CD14-positive monocyte (primary cell): Measurements from ENCODE around the gene ERMARD. TPM values are rescaled to one million over a fixed set of nuclear protein-coding genes. Genes with fewer than 3 reads are reported as not detected.

ENCODE experiments used
- DNase-seq, 3 donors: peaks; one replicate each; pipeline ENCODE4 v3.0.0-alpha.2; 2011 to 2022
- H2AFZ ChIP-seq: 2 replicates; pipeline ENCODE4 v1.6.0; 2012; ENCODE audit warnings: mild to moderate bottlenecking, low read depth, low read length, inconsistent platforms; ENCODE audit not compliant: insufficient read depth, poor library complexity, severe bottlenecking
- H3K27ac ChIP-seq, 2 donors: 1 replicate in 1 of 2; 2 replicates in 1 of 2; pipeline ENCODE4 v1.5.1; 2012 to 2013; ENCODE audit warnings: low read length in 2 of 2, control low read depth in 1 of 2, inconsistent platforms in 1 of 2, low read depth in 1 of 2, mild to moderate bottlenecking in 1 of 2
- H3K27me3 ChIP-seq, 2 donors: one replicate each; pipeline versions ENCODE4 v1.6.0 to v1.6.1; 2011 to 2013; ENCODE audit warnings: low read length in 2 of 2; ENCODE audit not compliant: control insufficient read depth in 2 of 2, insufficient read depth in 2 of 2
- H3K36me3 ChIP-seq, 2 donors: replicated peaks in 1 of 2; 1 replicate in 1 of 2; 2 replicates in 1 of 2; pipeline versions ENCODE4 v1.5.1 to v1.6.1; 2012 to 2013; ENCODE audit warnings: low read length in 2 of 2, control low read depth in 1 of 2, inconsistent platforms in 1 of 2, mild to moderate bottlenecking in 1 of 2; ENCODE audit not compliant: insufficient read depth in 2 of 2, control insufficient read depth in 1 of 2
- H3K4me1 ChIP-seq, 2 donors: 1 replicate in 1 of 2; 2 replicates in 1 of 2; pipeline versions ENCODE4 v1.5.1 to v1.6.1; 2012 to 2013; ENCODE audit warnings: low read length in 2 of 2, control low read depth in 1 of 2, inconsistent platforms in 1 of 2, mild to moderate bottlenecking in 1 of 2, moderate library complexity in 1 of 2; ENCODE audit not compliant: insufficient read depth in 2 of 2, control insufficient read depth in 1 of 2
- H3K4me2 ChIP-seq: replicated peaks from 2 replicates; pipeline ENCODE3; 2012; ENCODE audit warnings: low read length, moderate library complexity, mild to moderate bottlenecking; ENCODE audit not compliant: poor library complexity, severe bottlenecking; ENCODE audit errors: extremely low read depth
- H3K4me3 ChIP-seq, 3 experiments: fragments of 200-600 bp in 1 of 3; sonication (generic) in 1 of 3; replicated peaks in 1 of 3; 1 replicate in 2 of 3; 2 replicates in 1 of 3; pipeline ENCODE4 v1.5.1; 2011 to 2013; ENCODE audit warnings: low read length in 3 of 3, mild to moderate bottlenecking in 3 of 3, control low read depth in 2 of 3, low read depth in 2 of 3, inconsistent platforms in 1 of 3, moderate library complexity in 1 of 3
- H3K79me2 ChIP-seq: 2 replicates; pipeline ENCODE4 v1.6.0; 2012; ENCODE audit warnings: mild to moderate bottlenecking, control low read depth, inconsistent platforms, low read length, moderate library complexity; ENCODE audit not compliant: insufficient read depth
- H3K9ac ChIP-seq: 2 replicates; pipeline ENCODE4 v1.6.0; 2017; ENCODE audit warnings: low read length, mild to moderate bottlenecking; ENCODE audit not compliant: insufficient read depth, poor library complexity, severe bottlenecking
- H3K9me3 ChIP-seq, 2 donors: replicated peaks in 1 of 2; 1 replicate in 1 of 2; 2 replicates in 1 of 2; pipeline versions ENCODE4 v1.5.1 to v1.6.1; 2012 to 2013; ENCODE audit warnings: low read length in 2 of 2, control low read depth in 1 of 2; ENCODE audit not compliant: control insufficient read depth in 1 of 2, insufficient read depth in 1 of 2
- H4K20me1 ChIP-seq: 2 replicates; pipeline ENCODE4 v1.6.0; 2012; ENCODE audit warnings: mild to moderate bottlenecking, low read length, control low read depth, moderate library complexity; ENCODE audit not compliant: insufficient read depth
- H3K27ac Mint-ChIP-seq, 7 donors: one replicate each; pipeline ENCODE4 v1.8.0; 2020; ENCODE audit warnings: mild to moderate bottlenecking in 7 of 7, mixed read lengths in 7 of 7, moderate library complexity in 6 of 7, inconsistent platforms in 2 of 7
- H3K27me3 Mint-ChIP-seq, 3 donors: one replicate each; pipeline ENCODE4 v1.8.0; 2021 to 2022; ENCODE audit warnings: low read depth in 3 of 3, mild to moderate bottlenecking in 3 of 3, mixed read lengths in 3 of 3, moderate library complexity in 3 of 3, inconsistent platforms in 1 of 3
- H3K36me3 Mint-ChIP-seq, 2 donors: one replicate each; pipeline ENCODE4 v1.8.0; 2020; ENCODE audit warnings: mixed read lengths in 2 of 2, inconsistent platforms in 1 of 2, mild to moderate bottlenecking in 1 of 2
- H3K4me1 Mint-ChIP-seq: one replicate; pipeline ENCODE4 v1.8.0; 2020; ENCODE audit warnings: mild to moderate bottlenecking, mixed read lengths
- H3K4me3 Mint-ChIP-seq, 2 donors: one replicate each; pipeline ENCODE4 v1.8.0; 2020; ENCODE audit warnings: mild to moderate bottlenecking in 2 of 2, mixed read lengths in 2 of 2, moderate library complexity in 1 of 2
- H3K9me3 Mint-ChIP-seq, 7 donors: one replicate each; pipeline ENCODE4 v1.8.0; 2020 to 2022; ENCODE audit warnings: mixed read lengths in 7 of 7, mild to moderate bottlenecking in 6 of 7, moderate library complexity in 6 of 7, inconsistent platforms in 2 of 7
- WGBS: methylation state at CpG from one replicate; pipeline ENCODE4 v1.1.5; 2013; ENCODE audit warnings: missing lambda C conversion rate; ENCODE audit not compliant: insufficient coverage; 5-methylcytosine and 5-hydroxymethylcytosine counted together
- intact Hi-C, 2 donors: fragments of 100-400 bp; cut with micrococcal nuclease; formaldehyde crosslinking; loops; one replicate each; pipeline versions ENCODE4 v1.15.0 to v1.15.1; 2023
- polyA plus RNA-seq, 3 donors: library from polyadenylated mRNA; depleted of rRNA in 1 of 3; unstranded in 2 of 3; stranded (reverse) in 1 of 3; fragments of 300-500 nt in 2 of 3; fragments of >200 nt in 1 of 3; fragmentation: Illumina TruSeq in 2 of 3; gene quantifications; 1 replicate in 2 of 3; 2 replicates in 1 of 3; pipeline ENCODE4 v1.2.3, GENCODE V29; 2012 to 2021
- TF ChIP-seq, protein P1 (sequence below): fragments of 200-600 bp; IDR thresholded peaks from one replicate; pipeline ENCODE4 v1.8.0; 2022; ENCODE audit warnings: antibody characterized with exemption, mild to moderate bottlenecking

ERMARD gene
- polyA plus RNA-seq, 3 donors, result 10.6 to 33.0 (median 11.2) TPM

GRCh38 chr6:169816975-169817374 is 65.6 kb downstream of the ERMARD start:
- Histone ChIP-seq H3K27ac (no peak overlapping the region), H3K79me2 (no peaks in the 10 kb centered on the region), H3K4me2 (no peak overlapping the region), H3K4me1 (no peaks in the 10 kb centered on the region), H2AFZ (no peak overlapping the region), H3K9me3 (peaks cover 0 to 6% of the 10 kb centered on the region in 2 donors), H4K20me1 (no peaks in the 10 kb centered on the region), H3K9ac (no peak overlapping the region), H3K36me3 (no peaks in the 10 kb centered on the region), H3K4me3 (no peak overlapping the region), H3K27me3 (no peaks in the 10 kb centered on the region)
- Mint-ChIP-seq H3K36me3 (no peaks in the 10 kb centered on the region), H3K4me3 (no peak overlapping the region), H3K27me3 (peaks cover 7 to 14% (median 9%) of the 10 kb centered on the region in 3 donors), H3K9me3 (peaks cover 0 to 17% (median 9%) of the 10 kb centered on the region in 7 donors), H3K27ac (no peak overlapping the region), H3K4me1 (no peaks in the 10 kb centered on the region)
- DNase-seq, result no peak
- intact Hi-C loops, result no loop called here
- TF ChIP-seq, protein P1, sequence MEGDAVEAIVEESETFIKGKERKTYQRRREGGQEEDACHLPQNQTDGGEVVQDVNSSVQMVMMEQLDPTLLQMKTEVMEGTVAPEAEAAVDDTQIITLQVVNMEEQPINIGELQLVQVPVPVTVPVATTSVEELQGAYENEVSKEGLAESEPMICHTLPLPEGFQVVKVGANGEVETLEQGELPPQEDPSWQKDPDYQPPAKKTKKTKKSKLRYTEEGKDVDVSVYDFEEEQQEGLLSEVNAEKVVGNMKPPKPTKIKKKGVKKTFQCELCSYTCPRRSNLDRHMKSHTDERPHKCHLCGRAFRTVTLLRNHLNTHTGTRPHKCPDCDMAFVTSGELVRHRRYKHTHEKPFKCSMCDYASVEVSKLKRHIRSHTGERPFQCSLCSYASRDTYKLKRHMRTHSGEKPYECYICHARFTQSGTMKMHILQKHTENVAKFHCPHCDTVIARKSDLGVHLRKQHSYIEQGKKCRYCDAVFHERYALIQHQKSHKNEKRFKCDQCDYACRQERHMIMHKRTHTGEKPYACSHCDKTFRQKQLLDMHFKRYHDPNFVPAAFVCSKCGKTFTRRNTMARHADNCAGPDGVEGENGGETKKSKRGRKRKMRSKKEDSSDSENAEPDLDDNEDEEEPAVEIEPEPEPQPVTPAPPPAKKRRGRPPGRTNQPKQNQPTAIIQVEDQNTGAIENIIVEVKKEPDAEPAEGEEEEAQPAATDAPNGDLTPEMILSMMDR, result no peak
- WGBS, result no CpG with 5 or more reads among the region's 3 CpGs

- Histone ChIP-seq H3K36me3 (no peaks in the 10 kb centered on the region), H2AFZ (no peak overlapping the region), H3K4me2 (no peak overlapping the region), H3K79me2 (no peaks in the 10 kb centered on the region), H3K27ac (no peak overlapping the region), H3K4me1 (no peaks in the 10 kb centered on the region), H3K9ac (no peak overlapping the region), H3K4me3 (no peak overlapping the region), H3K9me3 (peaks cover 0 to 6% of the 10 kb centered on the region in 2 donors), H4K20me1 (no peaks in the 10 kb centered on the region), H3K27me3 (no peaks in the 10 kb centered on the region)
- intact Hi-C loops, result no loop called here
- Mint-ChIP-seq H3K4me3 (no peak overlapping the region), H3K27me3 (peaks cover 7 to 12% (median 11%) of the 10 kb centered on the region in 3 donors), H3K27ac (no peak overlapping the region), H3K36me3 (no peaks in the 10 kb centered on the region), H3K9me3 (peaks cover 0 to 14% (median 7%) of the 10 kb centered on the region in 7 donors), H3K4me1 (no peaks in the 10 kb centered on the region)
- DNase-seq, result no peak
- TF ChIP-seq, protein P1, result no peak
- WGBS, result no CpG with 5 or more reads among the region's 2 CpGs
These were observed 68.9 kb downstream of the ERMARD start for GRCh38 chr6:169820358-169820757.
